Measurements from ENCODE around the gene TAB2.
"Not testable (repeated sequence)": the region's sequence is repeated elsewhere in the genome, so short reads cannot be mapped to it uniquely, and the experiment has no call there.

The TAB2 gene

GRCh38 chr6:149331871-149332270 lies 14.4 kb downstream of the TAB2 start:
- no peak for DNase-seq (ENCODE audit: low read depth in 2 of 3, low spot score in 1 of 3)

GRCh38 chr6:149332602-149333265 lies 15.2 kb downstream of the TAB2 start:
- no peak for DNase-seq (ENCODE audit: low read depth in 2 of 3, low spot score in 1 of 3)

- no peak for DNase-seq (ENCODE audit: low read depth in 2 of 3, low spot score in 1 of 3)
Observed at GRCh38 chr6:149333266-149333620, 15.7 kb downstream of the TAB2 start.

GRCh38 chr6:149334201-149334600 lies 16.7 kb downstream of the TAB2 start:
- DNase-seq (ENCODE audit: low read depth in 2 of 3, low spot score in 1 of 3): no peak

- DNase-seq (ENCODE audit: low read depth in 2 of 3, low spot score in 1 of 3): no peak
Observed at GRCh38 chr6:149334682-149335160, 17.2 kb downstream of the TAB2 start.

- peak; percentile 38 to 74 (median 62) for DNase-seq (ENCODE audit: low read depth in 2 of 3, low spot score in 1 of 3)
Observed at GRCh38 chr6:149335924-149336608, 18.6 kb downstream of the TAB2 start.

- DNase-seq (ENCODE audit: low read depth in 2 of 3, low spot score in 1 of 3): no peak
Observed at GRCh38 chr6:149336609-149336928, 19.1 kb downstream of the TAB2 start.

GRCh38 chr6:149337320-149337719 lies 19.8 kb downstream of the TAB2 start:
- no peak for DNase-seq (ENCODE audit: low read depth in 2 of 3, low spot score in 1 of 3)

GRCh38 chr6:149340200-149340599 lies 22.7 kb downstream of the TAB2 start:
- DNase-seq (ENCODE audit: low read depth in 2 of 3, low spot score in 1 of 3): no peak

- DNase-seq (ENCODE audit: low read depth in 2 of 3, low spot score in 1 of 3): no peak
Observed at GRCh38 chr6:149342525-149342924, 25.0 kb downstream of the TAB2 start.

- no peak for DNase-seq (ENCODE audit: low read depth in 2 of 3, low spot score in 1 of 3)
Observed at GRCh38 chr6:149343501-149343900, 26.0 kb downstream of the TAB2 start.

GRCh38 chr6:149346078-149346477 lies 28.6 kb downstream of the TAB2 start:
- DNase-seq (ENCODE audit: low read depth in 2 of 3, low spot score in 1 of 3): no peak

- no peak for DNase-seq (ENCODE audit: low read depth in 2 of 3, low spot score in 1 of 3)
Observed at GRCh38 chr6:149347067-149347466, 29.6 kb downstream of the TAB2 start.

GRCh38 chr6:149349279-149349678 lies 31.8 kb downstream of the TAB2 start:
- DNase-seq (ENCODE audit: low read depth in 2 of 3, low spot score in 1 of 3): not testable (repeated sequence)

GRCh38 chr6:149354009-149354408 lies 36.5 kb downstream of the TAB2 start:
- DNase-seq (ENCODE audit: low read depth in 2 of 3, low spot score in 1 of 3): no peak

- no peak for DNase-seq (ENCODE audit: low read depth in 2 of 3, low spot score in 1 of 3)
Observed at GRCh38 chr6:149356081-149356750, 38.7 kb downstream of the TAB2 start.

- no peak for DNase-seq (ENCODE audit: low read depth in 2 of 3, low spot score in 1 of 3)
Observed at GRCh38 chr6:149357726-149358538, 40.4 kb downstream of the TAB2 start.

GRCh38 chr6:149359440-149359839 lies 41.9 kb downstream of the TAB2 start:
- DNase-seq (ENCODE audit: low read depth in 2 of 3, low spot score in 1 of 3): no peak

GRCh38 chr6:149360536-149360935 lies 43.0 kb downstream of the TAB2 start:
- no peak for DNase-seq (ENCODE audit: low read depth in 2 of 3, low spot score in 1 of 3)

GRCh38 chr6:149362289-149362688 lies 44.8 kb downstream of the TAB2 start:
- DNase-seq (ENCODE audit: low read depth in 2 of 3, low spot score in 1 of 3): no peak

GRCh38 chr6:149363154-149363553 lies 45.6 kb downstream of the TAB2 start:
- no peak for DNase-seq (ENCODE audit: low read depth in 2 of 3, low spot score in 1 of 3)

- DNase-seq (ENCODE audit: low read depth in 2 of 3, low spot score in 1 of 3): no peak
Observed at GRCh38 chr6:149364557-149364956, 47.0 kb downstream of the TAB2 start.
